C4-2B (cell line): Measurements from ENCODE around the gene TNS1.

ENCODE experiments used
- ZFX ChIP-seq: fragments of 450-650 bp; IDR thresholded peaks from 2 replicates; pipeline ENCODE4 v1.6.1; 2017
- TF ChIP-seq, protein P1 (sequence below): fragments of 450-650 bp; conservative IDR thresholded peaks from 2 replicates; pipeline ENCODE4 v1.5.1; 2017; ENCODE audit warnings: mild to moderate bottlenecking

DNA sequence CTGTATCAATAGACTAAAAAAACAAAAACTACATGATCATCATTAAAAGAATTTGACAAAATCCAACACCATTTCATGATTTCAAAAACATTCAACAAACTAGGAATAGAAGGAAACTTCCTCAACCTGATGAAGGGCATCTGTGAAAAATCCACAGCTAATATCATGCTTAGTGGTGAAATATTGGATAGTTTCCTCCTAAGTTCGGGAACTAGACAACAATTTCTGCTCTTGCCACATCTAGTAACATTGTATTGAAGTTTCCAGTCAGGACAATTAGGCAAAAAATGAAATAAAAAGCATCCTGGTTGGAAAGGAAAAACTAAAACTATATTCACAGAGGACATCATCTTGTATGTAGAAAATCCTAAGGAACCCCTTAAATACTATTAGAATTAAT is 34.8 kb downstream of the TNS1 start:
- TF ChIP-seq, protein P1, sequence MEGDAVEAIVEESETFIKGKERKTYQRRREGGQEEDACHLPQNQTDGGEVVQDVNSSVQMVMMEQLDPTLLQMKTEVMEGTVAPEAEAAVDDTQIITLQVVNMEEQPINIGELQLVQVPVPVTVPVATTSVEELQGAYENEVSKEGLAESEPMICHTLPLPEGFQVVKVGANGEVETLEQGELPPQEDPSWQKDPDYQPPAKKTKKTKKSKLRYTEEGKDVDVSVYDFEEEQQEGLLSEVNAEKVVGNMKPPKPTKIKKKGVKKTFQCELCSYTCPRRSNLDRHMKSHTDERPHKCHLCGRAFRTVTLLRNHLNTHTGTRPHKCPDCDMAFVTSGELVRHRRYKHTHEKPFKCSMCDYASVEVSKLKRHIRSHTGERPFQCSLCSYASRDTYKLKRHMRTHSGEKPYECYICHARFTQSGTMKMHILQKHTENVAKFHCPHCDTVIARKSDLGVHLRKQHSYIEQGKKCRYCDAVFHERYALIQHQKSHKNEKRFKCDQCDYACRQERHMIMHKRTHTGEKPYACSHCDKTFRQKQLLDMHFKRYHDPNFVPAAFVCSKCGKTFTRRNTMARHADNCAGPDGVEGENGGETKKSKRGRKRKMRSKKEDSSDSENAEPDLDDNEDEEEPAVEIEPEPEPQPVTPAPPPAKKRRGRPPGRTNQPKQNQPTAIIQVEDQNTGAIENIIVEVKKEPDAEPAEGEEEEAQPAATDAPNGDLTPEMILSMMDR, result no peak
- no peak for TF ChIP-seq ZFX
